Measurements from ENCODE around the gene CBY1. TPM values are rescaled to one million over a fixed set of nuclear protein-coding genes. Genes with fewer than 3 reads are reported as not detected.
"Not testable (repeated sequence)": the region's sequence is repeated elsewhere in the genome, so short reads cannot be mapped to it uniquely, and the experiment has no call there.

CBY1 gene
- total RNA-seq, 1 donor from 2014 or later, result 39.4 TPM

- no peak overlapping the region for H3K4me3 Mint-ChIP-seq
- peaks cover 21% of the 10 kb centered on the region for H3K36me3 Mint-ChIP-seq (ENCODE audit: low read depth)
- H3K9me3 Mint-ChIP-seq, result no peaks in the 10 kb centered on the region
- no peak overlapping the region for H3K27ac Mint-ChIP-seq (ENCODE audit: unreplicated experiment)
- no peaks in the 10 kb centered on the region for H3K27me3 Mint-ChIP-seq (ENCODE audit: low read depth)
- no peak for TF ChIP-seq CTCF (conservative IDR thresholded peaks at IDR 0.05)
- peaks cover 5% of the 10 kb centered on the region for H3K4me1 Mint-ChIP-seq
- DNase-seq (ENCODE audit: low read depth, low spot score), result no peak
Measured at GRCh38 chr22:38612217-38613006, 44.0 kb upstream of the CBY1 start.

GRCh38 chr22:38613588-38613987 lies 42.9 kb upstream of the CBY1 start:
- Mint-ChIP-seq H3K4me1 (peaks cover 5% of the 10 kb centered on the region), H3K27ac (ENCODE audit: unreplicated experiment) (no peak overlapping the region), H3K9me3 (peaks cover 4% of the 10 kb centered on the region), H3K4me3 (no peak overlapping the region), H3K27me3 (ENCODE audit: low read depth) (no peaks in the 10 kb centered on the region), H3K36me3 (ENCODE audit: low read depth) (peaks cover 32% of the 10 kb centered on the region)
- DNase-seq (ENCODE audit: low read depth, low spot score), result no peak
- no peak for TF ChIP-seq CTCF (conservative IDR thresholded peaks at IDR 0.05)

GRCh38 chr22:38614332-38615063 lies 41.9 kb upstream of the CBY1 start:
- DNase-seq (ENCODE audit: low read depth, low spot score), result no peak
- Mint-ChIP-seq H3K9me3 (peaks cover 4% of the 10 kb centered on the region), H3K4me1 (peaks cover 5% of the 10 kb centered on the region), H3K27me3 (ENCODE audit: low read depth) (no peaks in the 10 kb centered on the region), H3K27ac (ENCODE audit: unreplicated experiment) (no peak overlapping the region), H3K4me3 (no peak overlapping the region), H3K36me3 (ENCODE audit: low read depth) (peaks cover 37% of the 10 kb centered on the region)
- TF ChIP-seq CTCF (conservative IDR thresholded peaks at IDR 0.05), result no peak

- not testable (repeated sequence) for H3K4me1 Mint-ChIP-seq; H3K27me3 Mint-ChIP-seq (ENCODE audit: low read depth); H3K9me3 Mint-ChIP-seq; DNase-seq (ENCODE audit: low read depth, low spot score); H3K27ac Mint-ChIP-seq (ENCODE audit: unreplicated experiment); H3K4me3 Mint-ChIP-seq
- H3K36me3 Mint-ChIP-seq (ENCODE audit: low read depth), result peaks cover 42% of the 10 kb centered on the region
Measured at GRCh38 chr22:38615064-38615405, 41.4 kb upstream of the CBY1 start.

- Mint-ChIP-seq H3K27me3 (ENCODE audit: low read depth) (no peaks in the 10 kb centered on the region), H3K27ac (ENCODE audit: unreplicated experiment) (no peak overlapping the region), H3K4me1 (peaks cover 5% of the 10 kb centered on the region), H3K4me3 (no peak overlapping the region), H3K36me3 (ENCODE audit: low read depth) (peaks cover 34% of the 10 kb centered on the region), H3K9me3 (peaks cover 4% of the 10 kb centered on the region)
- TF ChIP-seq CTCF (conservative IDR thresholded peaks at IDR 0.05), result no peak
- no peak for DNase-seq (ENCODE audit: low read depth, low spot score)
Measured at GRCh38 chr22:38618258-38618657, 38.2 kb upstream of the CBY1 start.

- H3K9me3 Mint-ChIP-seq, result peaks cover 4% of the 10 kb centered on the region
- H3K27ac Mint-ChIP-seq (ENCODE audit: unreplicated experiment), result no peak overlapping the region
Measured at GRCh38 chr22:38618682-38619081, 37.8 kb upstream of the CBY1 start.

More at GRCh38 chr22:38618682-38619081, 37.8 kb upstream of the CBY1 start:
- no peak for DNase-seq (ENCODE audit: low read depth, low spot score)
- Mint-ChIP-seq H3K27me3 (ENCODE audit: low read depth) (no peaks in the 10 kb centered on the region), H3K36me3 (ENCODE audit: low read depth) (peaks cover 34% of the 10 kb centered on the region), H3K4me1 (peaks cover 5% of the 10 kb centered on the region), H3K4me3 (no peak overlapping the region)
- no peak for TF ChIP-seq CTCF (conservative IDR thresholded peaks at IDR 0.05)

Data from neural crest cell (in vitro differentiated cells).